Stimulated activated naive CD8-positive, alpha-beta T cell treated with anti-CD3 and anti-CD28 coated beads, Interleukin-15, Interleukin-2, amounts not matched to agents 100 ng/mL and 50 ng/mL, for 24 hours (primary cell): Measurements from ENCODE around the gene GALNT17.

Experiments
- H3K27ac Mint-ChIP-seq: one replicate; pipeline ENCODE4 v1.8.0; 2021; ENCODE audit warnings: mild to moderate bottlenecking, mixed read lengths
- H3K27me3 Mint-ChIP-seq: one replicate; pipeline ENCODE4 v1.8.0; 2021; ENCODE audit warnings: mixed read lengths
- H3K36me3 Mint-ChIP-seq: one replicate; pipeline ENCODE4 v1.8.0; 2021; ENCODE audit warnings: low read depth, mixed read lengths
- H3K4me1 Mint-ChIP-seq: one replicate; pipeline ENCODE4 v1.8.0; 2021; ENCODE audit warnings: low read depth, mixed read lengths
- H3K4me3 Mint-ChIP-seq: one replicate; pipeline ENCODE4 v1.8.0; 2021; ENCODE audit warnings: mild to moderate bottlenecking, mixed read lengths
- H3K9me3 Mint-ChIP-seq: one replicate; pipeline ENCODE4 v1.8.0; 2021; ENCODE audit warnings: mixed read lengths

The GALNT17 gene

DNA sequence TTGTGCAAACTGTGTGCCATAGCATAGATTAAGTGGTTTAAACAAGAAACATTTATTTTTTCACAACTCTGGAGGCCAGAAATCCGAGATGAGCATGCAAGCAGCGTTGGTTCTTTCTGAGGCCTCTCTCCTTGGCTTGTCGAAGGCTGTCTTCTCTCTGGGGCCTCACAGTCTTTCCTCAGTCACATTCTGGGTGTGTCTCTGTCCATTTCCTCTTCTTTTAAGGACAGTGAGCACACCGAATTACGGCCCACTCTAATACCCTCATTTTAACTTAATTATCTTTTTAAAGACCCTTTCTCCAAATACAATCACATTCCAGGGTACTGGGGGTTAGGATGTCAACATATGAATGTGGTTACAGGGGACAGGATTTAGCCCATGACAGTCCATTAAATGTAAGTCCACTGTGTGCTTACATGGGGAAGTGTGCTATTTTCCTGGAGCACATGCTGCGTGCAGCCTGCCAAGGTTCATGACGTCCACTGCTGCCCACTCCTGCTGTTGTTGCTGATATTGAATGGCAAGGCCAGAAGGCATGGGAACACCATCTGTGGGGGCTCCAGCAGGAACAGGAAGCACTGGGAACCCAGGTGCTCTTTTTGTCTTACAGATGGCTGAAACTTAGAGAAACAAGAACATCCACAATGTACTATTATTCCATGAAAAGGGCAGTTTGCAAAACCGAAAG lies 365.5 kb downstream of the GALNT17 start:
- Mint-ChIP-seq H3K27me3 (no peaks in the 10 kb centered on the region), H3K4me1 (no peaks in the 10 kb centered on the region), H3K27ac (no peak overlapping the region), H3K9me3 (peaks cover 17% of the 10 kb centered on the region), H3K4me3 (no peak overlapping the region), H3K36me3 (no peaks in the 10 kb centered on the region)

DNA sequence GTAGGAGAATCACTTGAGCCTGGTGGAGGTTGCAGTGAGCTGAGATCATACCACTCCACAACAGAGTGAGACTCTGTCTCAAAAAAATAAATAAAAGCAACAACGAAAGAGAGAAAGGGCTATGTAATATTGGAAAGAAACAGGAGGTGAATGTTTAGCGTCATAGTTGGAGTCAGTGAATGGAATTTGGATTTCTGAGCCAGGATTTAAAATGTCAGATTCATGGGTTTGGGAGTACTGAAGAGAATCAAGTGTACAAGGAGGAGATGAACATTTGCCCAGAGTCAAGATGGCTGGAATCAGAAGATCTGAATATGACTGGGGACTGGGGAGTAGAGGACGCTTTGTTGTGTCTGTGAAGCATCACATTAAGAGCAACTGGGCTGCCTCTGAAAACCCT lies 366.4 kb downstream of the GALNT17 start:
- Mint-ChIP-seq H3K4me3 (no peak overlapping the region), H3K27me3 (no peaks in the 10 kb centered on the region)

DNA sequence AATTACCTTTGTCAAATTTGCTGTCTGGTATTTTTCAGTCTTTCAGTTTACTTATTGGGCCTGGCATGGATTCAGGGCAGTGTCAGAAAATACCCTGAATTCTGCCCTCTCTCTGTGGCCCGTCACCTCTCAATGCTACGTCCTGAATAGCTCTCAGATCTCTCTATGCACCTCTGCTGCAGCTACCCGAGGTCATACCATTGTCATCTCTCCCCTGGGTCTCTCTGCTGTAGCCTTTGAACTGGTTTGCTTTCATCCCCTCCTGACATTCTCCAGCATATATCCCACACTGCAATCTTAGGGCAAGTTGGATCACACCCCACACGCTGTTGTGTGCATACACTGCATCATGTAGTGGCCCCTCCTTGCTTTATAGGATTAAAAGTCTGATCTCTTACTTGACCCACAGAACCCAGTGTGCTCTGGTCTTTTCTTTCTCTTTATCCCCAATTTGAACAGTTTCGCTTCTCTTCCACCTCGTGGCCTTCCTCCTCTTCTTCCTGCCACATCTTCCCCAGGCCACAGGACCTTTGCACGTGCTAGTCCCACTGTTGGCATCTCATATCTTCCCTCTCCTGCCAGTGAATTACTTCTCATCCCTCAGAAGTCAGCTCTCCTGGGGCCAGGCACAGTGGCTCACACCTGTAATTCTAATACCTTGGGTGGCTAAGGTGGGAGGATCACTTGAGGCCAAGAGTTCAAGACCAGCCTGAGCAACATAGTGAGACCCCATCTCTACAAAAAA lies 372.9 kb downstream of the GALNT17 start:
- Mint-ChIP-seq H3K36me3 (no peaks in the 10 kb centered on the region), H3K4me1 (no peaks in the 10 kb centered on the region), H3K4me3 (no peak overlapping the region)

More for the DNA sequence above, 366.4 kb downstream of the GALNT17 start:
- Mint-ChIP-seq H3K27ac (no peak overlapping the region), H3K9me3 (peaks cover 22% of the 10 kb centered on the region), H3K4me1 (no peaks in the 10 kb centered on the region), H3K36me3 (no peaks in the 10 kb centered on the region)

DNA sequence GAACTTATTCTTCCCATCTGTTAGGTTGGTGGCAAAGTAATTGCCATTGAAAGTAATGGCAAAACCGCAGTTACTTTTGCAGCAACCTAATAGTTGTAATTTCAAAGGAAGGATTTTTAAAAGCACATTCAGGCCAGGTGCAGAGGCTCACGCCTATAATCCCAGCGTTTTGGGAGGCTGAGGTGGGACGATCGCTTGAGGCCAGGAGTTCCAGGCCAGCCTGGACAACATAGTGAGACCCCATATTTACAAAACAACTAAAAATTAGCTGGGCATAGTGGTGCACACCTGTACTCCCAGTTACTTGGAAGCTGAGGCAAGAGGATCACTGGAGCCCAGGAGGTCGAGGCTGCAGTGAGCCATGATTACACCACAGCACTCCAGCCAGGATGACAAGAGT lies 374.9 kb downstream of the GALNT17 start:
- H3K27ac Mint-ChIP-seq: no peak overlapping the region
- H3K4me3 Mint-ChIP-seq: no peak overlapping the region
- no peaks in the 10 kb centered on the region for H3K36me3 Mint-ChIP-seq
- no peaks in the 10 kb centered on the region for H3K27me3 Mint-ChIP-seq
- no peaks in the 10 kb centered on the region for H3K4me1 Mint-ChIP-seq
- H3K9me3 Mint-ChIP-seq: peaks cover 20% of the 10 kb centered on the region

More for the DNA sequence above, 372.9 kb downstream of the GALNT17 start:
- no peaks in the 10 kb centered on the region for H3K27me3 Mint-ChIP-seq
- H3K9me3 Mint-ChIP-seq: peaks cover 26% of the 10 kb centered on the region
- H3K27ac Mint-ChIP-seq: no peak overlapping the region

DNA sequence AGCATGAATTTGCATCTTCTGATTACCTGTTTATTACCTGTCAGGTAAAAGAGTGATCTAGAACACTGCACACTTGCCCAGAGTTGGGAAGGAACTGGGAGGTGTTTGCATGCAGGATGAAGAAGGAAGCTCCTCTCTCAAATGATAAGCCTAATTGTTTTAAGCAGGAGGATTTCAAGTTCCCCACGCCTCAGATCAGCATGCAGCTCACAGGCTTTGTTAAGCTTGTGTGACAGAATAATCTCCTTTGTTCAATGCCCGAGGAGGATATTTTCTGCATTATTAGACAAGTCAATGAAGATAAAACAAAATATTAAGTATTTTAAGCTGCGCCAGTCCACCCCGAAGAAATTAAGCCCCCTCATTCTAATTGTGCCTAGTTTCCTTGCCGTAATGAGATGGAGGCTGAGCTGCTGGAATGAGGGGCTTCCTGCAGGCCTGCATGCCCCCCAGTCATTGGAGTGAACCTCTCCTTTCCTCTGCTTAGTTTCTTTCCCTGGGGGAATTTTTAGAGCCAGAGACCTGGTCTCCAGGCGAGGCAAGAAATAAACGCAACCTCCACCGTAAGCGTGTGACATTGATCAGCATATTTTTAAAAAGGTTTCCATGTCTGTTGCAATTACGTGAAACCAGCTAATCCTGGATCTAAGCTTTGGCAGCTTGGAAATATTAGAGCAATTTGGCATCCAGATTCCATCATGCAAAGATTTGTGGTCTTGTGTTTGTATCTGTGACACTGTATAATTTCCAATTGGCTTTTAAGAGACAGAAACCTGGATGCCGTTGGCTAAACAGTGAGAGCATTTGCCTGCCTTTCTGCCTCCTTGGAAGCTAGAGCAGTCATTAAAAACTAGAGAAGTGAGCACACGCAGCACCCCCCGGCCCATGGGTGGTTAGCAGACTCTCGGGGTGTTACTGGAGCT lies 376.0 kb downstream of the GALNT17 start:
- H3K4me3 Mint-ChIP-seq: no peak overlapping the region
- H3K27ac Mint-ChIP-seq: no peak overlapping the region
- H3K27me3 Mint-ChIP-seq: no peaks in the 10 kb centered on the region
- H3K4me1 Mint-ChIP-seq: no peaks in the 10 kb centered on the region
- H3K36me3 Mint-ChIP-seq: no peaks in the 10 kb centered on the region
- peaks cover 10% of the 10 kb centered on the region for H3K9me3 Mint-ChIP-seq

- Mint-ChIP-seq H3K36me3 (no peaks in the 10 kb centered on the region), H3K4me1 (no peaks in the 10 kb centered on the region), H3K4me3 (no peak overlapping the region), H3K9me3 (peaks cover 8% of the 10 kb centered on the region), H3K27ac (no peak overlapping the region), H3K27me3 (no peaks in the 10 kb centered on the region)
Observed at GRCh38 chr7:71509381-71509780, 377.4 kb downstream of the GALNT17 start.

DNA sequence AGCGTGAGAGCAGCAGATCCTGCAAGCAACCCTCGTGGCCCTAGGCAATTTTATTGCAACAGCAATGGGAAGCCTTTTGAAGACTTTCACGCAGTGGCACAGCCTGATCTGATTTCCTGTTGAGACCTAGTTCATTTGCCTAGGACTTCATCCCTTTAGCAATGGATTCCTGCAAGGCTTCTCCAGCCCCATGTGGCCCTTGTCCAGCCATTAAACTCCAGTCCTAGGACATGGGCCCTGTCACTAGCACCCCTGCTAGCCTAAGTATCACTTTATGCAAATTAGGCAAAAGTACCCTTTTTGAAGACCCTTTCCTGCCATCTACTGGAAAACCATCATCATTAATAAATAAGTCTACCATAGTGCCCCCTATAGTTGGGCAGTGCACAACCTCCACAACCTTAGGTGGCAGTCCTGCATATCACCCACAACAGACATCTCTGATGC lies 379.4 kb downstream of the GALNT17 start:
- no peak overlapping the region for H3K27ac Mint-ChIP-seq
- H3K27me3 Mint-ChIP-seq: no peaks in the 10 kb centered on the region
- H3K4me1 Mint-ChIP-seq: no peaks in the 10 kb centered on the region
- H3K4me3 Mint-ChIP-seq: no peak overlapping the region
- peaks cover 20% of the 10 kb centered on the region for H3K9me3 Mint-ChIP-seq
- no peaks in the 10 kb centered on the region for H3K36me3 Mint-ChIP-seq

DNA sequence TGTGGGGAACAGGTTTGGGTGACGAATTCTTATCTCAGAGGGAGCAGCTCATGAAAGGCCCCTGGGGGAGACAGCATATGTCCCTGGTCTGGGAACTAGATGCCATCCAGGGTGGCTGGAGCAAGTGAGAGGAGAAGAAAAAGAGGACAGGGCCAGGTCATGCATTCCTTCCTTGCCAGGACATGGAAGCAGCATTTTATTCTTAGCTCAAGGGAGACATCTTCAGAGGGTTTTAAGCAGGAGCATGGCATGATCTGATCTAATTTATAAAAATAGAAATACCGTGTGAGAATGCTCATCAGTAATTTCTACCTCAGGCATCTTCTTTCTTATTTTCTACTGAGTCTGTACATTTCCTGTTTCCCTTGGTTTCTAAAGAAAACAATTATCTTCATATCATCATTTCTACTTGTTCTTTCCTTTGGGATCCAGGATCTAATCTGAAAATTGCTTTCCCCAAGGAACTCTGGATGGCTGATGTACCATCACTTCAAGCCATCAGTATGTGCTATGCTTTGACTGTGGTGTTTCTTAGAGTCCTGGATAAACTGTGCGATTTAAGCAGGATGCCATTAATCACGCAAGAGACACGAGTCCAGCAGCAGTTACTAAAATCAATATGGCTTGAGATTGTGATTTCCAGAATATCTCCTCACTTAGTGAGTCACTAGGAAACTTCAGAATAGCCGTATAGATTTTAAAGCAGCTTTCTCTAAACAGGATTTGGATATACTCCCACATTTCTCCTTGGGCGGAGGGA lies 386.2 kb downstream of the GALNT17 start:
- Mint-ChIP-seq H3K27ac (no peak overlapping the region), H3K4me3 (no peak overlapping the region), H3K36me3 (no peaks in the 10 kb centered on the region), H3K9me3 (peaks cover 29% of the 10 kb centered on the region), H3K4me1 (no peaks in the 10 kb centered on the region), H3K27me3 (no peaks in the 10 kb centered on the region)

DNA sequence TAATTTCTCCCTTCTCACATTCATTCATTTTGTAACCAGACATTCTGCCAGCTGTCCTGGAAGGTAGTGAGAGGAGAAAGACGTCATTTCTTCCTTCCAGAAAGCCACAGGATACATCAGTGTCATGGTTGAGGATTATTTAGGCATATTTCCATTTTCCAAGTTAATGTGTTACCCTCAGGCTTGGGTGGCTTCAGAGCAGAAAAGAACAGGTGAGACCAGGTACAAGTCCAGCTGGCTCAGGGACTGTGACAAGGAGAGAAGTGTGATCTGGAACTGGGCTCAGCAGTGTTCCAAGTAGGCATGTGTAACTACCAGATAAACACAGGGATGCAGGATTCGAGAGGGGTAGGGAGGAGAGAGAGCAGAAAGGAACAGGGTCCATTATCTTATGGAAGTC lies 386.9 kb downstream of the GALNT17 start:
- peaks cover 29% of the 10 kb centered on the region for H3K9me3 Mint-ChIP-seq
- no peak overlapping the region for H3K27ac Mint-ChIP-seq

DNA sequence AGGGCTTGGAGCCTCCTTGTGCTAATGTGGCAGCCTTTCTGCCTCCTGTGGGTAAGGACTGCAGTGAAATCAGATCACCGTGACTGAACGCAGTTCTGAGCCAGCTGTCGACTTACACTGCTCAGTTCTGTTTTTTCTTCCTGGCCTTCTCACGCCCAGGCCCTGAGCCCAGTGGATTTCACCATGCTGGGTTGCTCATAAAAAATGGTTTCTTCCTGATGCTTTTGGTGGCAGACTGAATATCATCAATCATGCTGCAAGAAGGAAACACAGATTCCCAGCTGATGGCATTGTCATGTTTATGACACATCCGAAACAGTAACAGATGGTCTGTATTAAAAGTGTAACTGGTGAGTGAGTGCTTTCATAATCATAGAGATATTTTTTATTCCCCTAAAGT lies 389.6 kb downstream of the GALNT17 start:
- Mint-ChIP-seq H3K9me3 (peaks cover 19% of the 10 kb centered on the region), H3K27ac (no peak overlapping the region), H3K4me1 (no peaks in the 10 kb centered on the region), H3K4me3 (no peak overlapping the region), H3K27me3 (no peaks in the 10 kb centered on the region), H3K36me3 (no peaks in the 10 kb centered on the region)

More for the DNA sequence above, 386.9 kb downstream of the GALNT17 start:
- Mint-ChIP-seq H3K36me3 (no peaks in the 10 kb centered on the region), H3K27me3 (no peaks in the 10 kb centered on the region), H3K4me3 (no peak overlapping the region), H3K4me1 (no peaks in the 10 kb centered on the region)

- Mint-ChIP-seq H3K27me3 (no peaks in the 10 kb centered on the region), H3K36me3 (no peaks in the 10 kb centered on the region), H3K4me3 (no peak overlapping the region), H3K4me1 (no peaks in the 10 kb centered on the region), H3K27ac (no peak overlapping the region), H3K9me3 (peaks cover 8% of the 10 kb centered on the region)
Observed at GRCh38 chr7:71526106-71526505, 394.2 kb downstream of the GALNT17 start.

DNA sequence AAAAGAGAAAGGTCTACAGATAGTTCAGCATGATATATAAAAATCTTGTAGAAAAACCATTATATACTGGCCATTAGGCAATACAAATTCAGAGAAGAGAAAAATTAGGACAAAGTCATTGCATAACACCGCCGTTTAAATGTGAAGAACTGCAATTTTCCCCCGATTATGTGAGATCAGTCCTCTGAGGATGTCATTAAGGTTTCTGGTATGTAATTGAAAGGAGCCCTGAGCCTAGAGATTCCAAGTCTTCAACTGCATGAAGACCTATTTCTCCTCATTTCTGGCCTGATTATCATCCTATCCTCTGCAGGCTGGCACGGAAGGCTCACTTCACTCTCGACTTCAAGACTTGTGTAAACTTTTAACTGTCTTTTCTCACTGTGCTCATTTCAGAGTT lies 395.3 kb downstream of the GALNT17 start:
- Mint-ChIP-seq H3K36me3 (no peaks in the 10 kb centered on the region), H3K4me3 (no peak overlapping the region), H3K27ac (no peak overlapping the region), H3K9me3 (peaks cover 8% of the 10 kb centered on the region), H3K27me3 (no peaks in the 10 kb centered on the region), H3K4me1 (no peaks in the 10 kb centered on the region)

DNA sequence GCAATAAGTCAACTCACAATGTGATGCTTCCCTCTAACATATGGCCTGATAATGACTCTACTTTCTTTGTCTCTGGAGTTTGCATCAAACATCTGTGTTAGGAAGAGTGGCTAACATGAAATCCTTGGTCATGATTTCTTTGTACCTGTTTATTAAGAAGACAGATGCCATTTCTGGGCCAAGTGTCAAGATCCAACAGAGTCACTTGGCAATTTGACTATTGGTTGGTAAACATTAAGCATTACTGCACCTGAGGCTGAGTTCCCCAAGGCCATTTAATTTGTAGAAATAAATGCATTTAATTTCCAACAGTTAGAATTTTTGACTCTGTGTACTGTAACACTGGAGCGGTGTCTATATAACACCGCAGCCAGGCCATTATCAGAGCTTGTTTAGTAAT lies 403.7 kb downstream of the GALNT17 start:
- H3K36me3 Mint-ChIP-seq: no peaks in the 10 kb centered on the region
- H3K27ac Mint-ChIP-seq: no peak overlapping the region
- H3K27me3 Mint-ChIP-seq: no peaks in the 10 kb centered on the region
- H3K4me1 Mint-ChIP-seq: no peaks in the 10 kb centered on the region
- peaks cover 23% of the 10 kb centered on the region for H3K9me3 Mint-ChIP-seq
- H3K4me3 Mint-ChIP-seq: no peak overlapping the region

DNA sequence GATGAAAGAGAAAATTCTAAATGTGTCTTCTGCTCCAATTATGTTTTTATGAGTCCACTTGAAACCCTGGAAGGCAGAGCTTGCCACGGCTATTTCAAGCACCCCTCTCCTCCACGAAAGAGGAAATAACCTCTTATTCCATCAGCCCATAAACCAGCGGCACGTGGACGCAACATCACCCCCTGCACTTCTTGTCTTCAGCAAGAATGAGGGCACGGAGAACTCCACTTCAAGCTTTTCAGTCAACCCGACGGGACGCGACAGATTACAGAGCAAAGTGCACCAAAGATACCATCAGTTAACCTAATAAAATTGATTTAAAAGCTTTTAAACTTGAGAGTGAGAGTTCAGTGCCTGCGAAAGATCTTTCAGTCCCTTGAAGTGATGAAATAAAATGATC lies 406.3 kb downstream of the GALNT17 start:
- Mint-ChIP-seq H3K9me3 (peaks cover 23% of the 10 kb centered on the region), H3K27ac (no peak overlapping the region)

More for the DNA sequence above, 406.3 kb downstream of the GALNT17 start:
- Mint-ChIP-seq H3K27me3 (no peaks in the 10 kb centered on the region), H3K4me1 (no peaks in the 10 kb centered on the region), H3K36me3 (no peaks in the 10 kb centered on the region), H3K4me3 (no peak overlapping the region)
